ENCODE measurements around the gene NUMBL. TPM values are rescaled to one million over a fixed set of nuclear protein-coding genes. Genes with fewer than 3 reads are reported as not detected.
A peak's percentile ranks its signal among the peaks of the same experiment; 100 is the strongest.

NUMBL gene
- total and polyA plus RNA-seq, 2 of the 4 experiments (the other 2 are of a cell fraction), result 6.3 to 29.0 TPM

DNA sequence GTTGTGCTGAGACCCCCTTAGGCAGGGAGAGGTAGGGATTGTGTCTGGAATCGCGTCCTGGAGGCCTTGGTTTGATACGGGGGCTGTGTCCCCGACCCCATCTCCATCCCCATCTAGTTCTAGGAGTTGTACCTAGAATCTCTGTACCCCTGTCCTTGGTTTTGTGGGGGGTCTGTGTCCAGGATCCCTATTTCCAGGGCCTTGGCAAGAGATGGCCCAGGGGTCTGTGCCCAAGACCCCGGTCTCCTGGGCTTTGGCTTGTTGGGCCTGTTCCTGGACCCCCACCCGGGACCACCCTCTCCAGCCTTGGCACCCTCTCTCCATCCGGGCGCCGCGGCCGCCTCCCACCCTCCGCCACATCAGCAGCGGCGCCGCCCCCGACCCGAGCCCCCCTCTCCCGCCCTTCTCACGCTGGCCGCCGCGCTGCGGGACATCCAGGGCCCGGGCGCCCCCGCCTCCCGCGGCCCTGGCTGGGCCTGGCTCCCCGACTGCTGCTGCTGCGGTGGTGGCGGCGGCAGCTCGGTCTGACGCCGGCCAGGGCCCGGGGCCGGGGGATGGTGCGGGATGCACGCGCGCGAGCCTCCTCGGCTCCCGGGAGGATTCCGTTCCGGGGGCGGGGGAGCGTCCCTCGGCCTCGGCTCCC is at the start of gene NUMBL (continued):
- peak; percentile 75; the same call in 1 of the 2 replicates for TF ChIP-seq MXI1 (IDR thresholded peaks at IDR 0.05; ENCODE audit: borderline replicate concordance, low read depth, low read length)
- TF ChIP-seq FOS (IDR thresholded peaks at IDR 0.05; ENCODE audit: low read depth, low read length), result no peak
- no peak for TF ChIP-seq CEBPB (IDR thresholded peaks at IDR 0.05; ENCODE audit: low read depth, low read length)
- TF ChIP-seq BHLHE40 (IDR thresholded peaks at IDR 0.05; ENCODE audit: low read depth, low read length), result 0 out of 2 replicates have a peak, but pooled peaks have one; percentile 40

DNA sequence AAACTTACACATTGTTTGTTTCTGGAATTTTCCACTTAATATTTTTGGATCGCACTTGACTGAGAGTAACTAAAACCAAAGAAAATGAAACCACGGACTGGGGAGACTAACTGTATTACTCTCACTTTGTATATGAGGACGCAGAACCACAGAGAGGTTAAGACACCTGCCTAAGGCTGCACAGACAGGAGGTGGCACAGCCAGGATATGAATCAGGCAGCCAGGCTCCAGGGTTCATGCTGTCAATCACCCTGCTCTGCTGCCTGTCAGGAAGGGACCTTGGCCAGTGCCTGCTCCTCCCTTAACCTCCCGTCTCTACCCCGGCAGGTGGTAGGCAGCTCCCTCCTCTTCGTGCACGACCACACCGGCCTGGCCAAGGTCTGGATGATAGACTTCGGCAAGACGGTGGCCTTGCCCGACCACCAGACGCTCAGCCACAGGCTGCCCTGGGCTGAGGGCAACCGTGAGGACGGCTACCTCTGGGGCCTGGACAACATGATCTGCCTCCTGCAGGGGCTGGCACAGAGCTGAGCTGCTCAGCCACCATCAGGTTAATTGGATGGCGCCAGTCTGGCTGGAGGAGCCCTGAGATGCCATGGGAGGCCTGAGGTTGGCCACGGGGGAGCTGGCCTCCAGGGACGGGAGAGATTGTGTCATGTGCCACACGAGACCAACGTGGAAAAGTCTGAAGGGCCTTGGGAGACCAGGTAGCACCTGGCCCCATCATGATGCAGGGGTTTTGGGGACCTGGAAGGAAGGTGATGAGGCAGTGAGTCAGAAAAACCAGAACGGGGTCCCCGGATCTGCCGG is 48.8 kb upstream of the NUMBL start:
- dilution Hi-C loops (cut with HindIII; ENCODE audit: low sequenced_read_pairs, unreplicated experiment), result no loop called here
- TF ChIP-seq, protein P1, sequence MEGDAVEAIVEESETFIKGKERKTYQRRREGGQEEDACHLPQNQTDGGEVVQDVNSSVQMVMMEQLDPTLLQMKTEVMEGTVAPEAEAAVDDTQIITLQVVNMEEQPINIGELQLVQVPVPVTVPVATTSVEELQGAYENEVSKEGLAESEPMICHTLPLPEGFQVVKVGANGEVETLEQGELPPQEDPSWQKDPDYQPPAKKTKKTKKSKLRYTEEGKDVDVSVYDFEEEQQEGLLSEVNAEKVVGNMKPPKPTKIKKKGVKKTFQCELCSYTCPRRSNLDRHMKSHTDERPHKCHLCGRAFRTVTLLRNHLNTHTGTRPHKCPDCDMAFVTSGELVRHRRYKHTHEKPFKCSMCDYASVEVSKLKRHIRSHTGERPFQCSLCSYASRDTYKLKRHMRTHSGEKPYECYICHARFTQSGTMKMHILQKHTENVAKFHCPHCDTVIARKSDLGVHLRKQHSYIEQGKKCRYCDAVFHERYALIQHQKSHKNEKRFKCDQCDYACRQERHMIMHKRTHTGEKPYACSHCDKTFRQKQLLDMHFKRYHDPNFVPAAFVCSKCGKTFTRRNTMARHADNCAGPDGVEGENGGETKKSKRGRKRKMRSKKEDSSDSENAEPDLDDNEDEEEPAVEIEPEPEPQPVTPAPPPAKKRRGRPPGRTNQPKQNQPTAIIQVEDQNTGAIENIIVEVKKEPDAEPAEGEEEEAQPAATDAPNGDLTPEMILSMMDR (conservative IDR thresholded peaks at IDR 0.05; ENCODE audit: low read depth, low read length), result no peak
- TF ChIP-seq POLR2A (IDR thresholded peaks at IDR 0.05; ENCODE audit: low read depth, low read length), result no peak
- TF ChIP-seq MAFK (IDR thresholded peaks at IDR 0.05; ENCODE audit: low read depth, low read length), result no peak
- no peak for TF ChIP-seq CHD1 (IDR thresholded peaks at IDR 0.05; ENCODE audit: low read depth, low read length)
- TF ChIP-seq RAD21 (IDR thresholded peaks at IDR 0.05; ENCODE audit: low read length), result no peak
- TF ChIP-seq, protein P2, sequence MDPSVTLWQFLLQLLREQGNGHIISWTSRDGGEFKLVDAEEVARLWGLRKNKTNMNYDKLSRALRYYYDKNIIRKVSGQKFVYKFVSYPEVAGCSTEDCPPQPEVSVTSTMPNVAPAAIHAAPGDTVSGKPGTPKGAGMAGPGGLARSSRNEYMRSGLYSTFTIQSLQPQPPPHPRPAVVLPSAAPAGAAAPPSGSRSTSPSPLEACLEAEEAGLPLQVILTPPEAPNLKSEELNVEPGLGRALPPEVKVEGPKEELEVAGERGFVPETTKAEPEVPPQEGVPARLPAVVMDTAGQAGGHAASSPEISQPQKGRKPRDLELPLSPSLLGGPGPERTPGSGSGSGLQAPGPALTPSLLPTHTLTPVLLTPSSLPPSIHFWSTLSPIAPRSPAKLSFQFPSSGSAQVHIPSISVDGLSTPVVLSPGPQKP (IDR thresholded peaks at IDR 0.05; ENCODE audit: borderline replicate concordance, low read depth, low read length), result no peak
- TF ChIP-seq MXI1 (IDR thresholded peaks at IDR 0.05; ENCODE audit: borderline replicate concordance, low read depth, low read length), result no peak
- TF ChIP-seq BHLHE40 (IDR thresholded peaks at IDR 0.05; ENCODE audit: low read depth, low read length), result no peak
- TF ChIP-seq, protein P3, sequence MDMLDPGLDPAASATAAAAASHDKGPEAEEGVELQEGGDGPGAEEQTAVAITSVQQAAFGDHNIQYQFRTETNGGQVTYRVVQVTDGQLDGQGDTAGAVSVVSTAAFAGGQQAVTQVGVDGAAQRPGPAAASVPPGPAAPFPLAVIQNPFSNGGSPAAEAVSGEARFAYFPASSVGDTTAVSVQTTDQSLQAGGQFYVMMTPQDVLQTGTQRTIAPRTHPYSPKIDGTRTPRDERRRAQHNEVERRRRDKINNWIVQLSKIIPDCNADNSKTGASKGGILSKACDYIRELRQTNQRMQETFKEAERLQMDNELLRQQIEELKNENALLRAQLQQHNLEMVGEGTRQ (IDR thresholded peaks at IDR 0.05; ENCODE audit: low read depth, low read length), result no peak

More for the DNA sequence above, 48.8 kb upstream of the NUMBL start:
- Histone ChIP-seq H2AK9ac (replicated peaks; ENCODE audit: low read depth, low read length, poor library complexity) (peak overlapping the region; percentile 55), H3K4me1 (ENCODE audit: control insufficient read depth, insufficient read depth, low read length) (no peaks in the 10 kb centered on the region), H3K23ac (ENCODE audit: low read depth, low read length) (no peak overlapping the region), H2BK5ac (ENCODE audit: low read depth, low read length, poor library complexity, severe bottlenecking) (no peak overlapping the region), H3K14ac (replicated peaks; ENCODE audit: low read depth, low read length) (no peak overlapping the region), H3K27me3 (ENCODE audit: control insufficient read depth, insufficient read depth, low read length) (no peaks in the 10 kb centered on the region), H3K27ac (ENCODE audit: insufficient read depth, low read length) (no peak overlapping the region), H2BK15ac (ENCODE audit: low read depth, low read length) (no peak overlapping the region), H3K4me3 (ENCODE audit: insufficient read depth, low read depth, low read length) (no peak overlapping the region), H3K4ac (ENCODE audit: low read depth, low read length) (no peak overlapping the region), H4K8ac (ENCODE audit: low read depth in 2 of 2, low read length in 2 of 2) (no peak overlapping the region), H3K79me1 (ENCODE audit: low read depth in 1 of 2, low read length in 2 of 2) (no peaks in the 10 kb centered on the region; a peak in 1 of 4 replicates), H4K20me1 (ENCODE audit: insufficient read depth, low read length) (no peaks in the 10 kb centered on the region), H3K9me1 (ENCODE audit: insufficient read depth, low read length) (no peaks in the 10 kb centered on the region), H3K4me2 (ENCODE audit: low read depth, low read length) (no peak overlapping the region), H2BK120ac (ENCODE audit: low read depth, low read length) (no peak overlapping the region), H4K91ac (ENCODE audit: insufficient read depth, low read depth, low read length) (no peak overlapping the region), H2AFZ (replicated peaks; ENCODE audit: low read length, poor library complexity) (peak overlapping the region; percentile 7), H3K9ac (ENCODE audit: low read depth, low read length) (no peak overlapping the region), H3K9me3 (ENCODE audit: control insufficient read depth, insufficient read depth, low read length) (no peaks in the 10 kb centered on the region), H4K5ac (ENCODE audit: low read depth, low read length) (no peak overlapping the region), H3K56ac (ENCODE audit: extremely low read depth, insufficient read depth, low read length) (no peak overlapping the region), H2AK5ac (ENCODE audit: low read depth, low read length) (no peak overlapping the region), H3K36me3 (ENCODE audit: control insufficient read depth, insufficient read depth, low read length) (peaks cover 36% of the 10 kb centered on the region), H2BK20ac (ENCODE audit: low read depth, low read length) (no peak overlapping the region), H3K18ac (ENCODE audit: low read depth, low read length) (no peak overlapping the region)
- BruUV-seq (replicated peaks), result no TSS peak
- 92% methylated on average over 16 of the region's 22 CpGs; no CpG with 5 or more reads in 1 of the 2 experiments for WGBS, 2 experiments (ENCODE audit: extremely low coverage in 2 of 2, insufficient read length in 1 of 2)
- no peak for ATAC-seq (ENCODE audit: low read depth)
- no peak for DNase-seq
- in situ Hi-C loops (cut with MboI; ENCODE audit: low sequenced_read_pairs), result no loop called here
- ChIA-PET POLR2A (ENCODE audit: unreplicated experiment) (no interaction called here), CTCF (no interaction called here)
- intact Hi-C loops (cut with micrococcal nuclease), result no loop called here
